Stimulated activated CD4-positive, alpha-beta T cell treated with anti-CD3 and anti-CD28 coated beads, Interleukin-1b, Interleukin-23, amount 100 ng/mL, for 24 hours (primary cell): Measurements from ENCODE around the gene SERPINB2.
"Not testable (repeated sequence)": the region's sequence is repeated elsewhere in the genome, so short reads cannot be mapped to it uniquely, and the experiment has no call there.

ENCODE experiments used
- DNase-seq, 4 experiments: peaks; one replicate each; pipeline ENCODE4 v3.0.0-alpha.2; 2020; ENCODE audit warnings: low read depth in 4 of 4, low spot score in 1 of 4

Gene SERPINB2

GRCh38 chr18:63930773-63931354 lies 43.4 kb downstream of the SERPINB2 start:
- no peak for DNase-seq

- DNase-seq = peak; percentile 23 to 52 (median 34)
Observed at GRCh38 chr18:63936156-63936931, 48.8 kb downstream of the SERPINB2 start.

- no peak for DNase-seq
Observed at GRCh38 chr18:63936932-63937393, 49.5 kb downstream of the SERPINB2 start.

- no peak for DNase-seq
Observed at GRCh38 chr18:63940008-63940407, 52.5 kb downstream of the SERPINB2 start.

GRCh38 chr18:63940543-63941050 lies 53.1 kb downstream of the SERPINB2 start:
- not testable (repeated sequence) for DNase-seq

- DNase-seq = no peak
Observed at GRCh38 chr18:63947051-63947790, 59.7 kb downstream of the SERPINB2 start.

GRCh38 chr18:63949068-63949737 lies 61.7 kb downstream of the SERPINB2 start, which contains the start of gene HMSD:
Gene HMSD (plus strand): TSS chr18:63949301. CDS start chr18:63953456, 4,155 bp downstream.
- DNase-seq = peak in 2 of 4 experiments; percentile 40 to 65

- no peak for DNase-seq
Observed at GRCh38 chr18:63951302-63951705, 63.8 kb downstream of the SERPINB2 start.
